Prostate gland (tissue), 2 donors: ENCODE results near the gene PADI1.
"Not testable (repeated sequence)": the region's sequence is repeated elsewhere in the genome, so short reads cannot be mapped to it uniquely, and the experiment has no call there.

ENCODE experiments used
- POLR2A ChIP-seq: fragments of 450-650 bp; IDR thresholded peaks from one replicate; pipeline ENCODE4 v1.6.1; 2016; ENCODE audit warnings: antibody characterized with exemption, mild to moderate bottlenecking
- POLR2AphosphoS5 ChIP-seq: sonication (generic); formaldehyde crosslinking; IDR thresholded peaks from one replicate; pipeline ENCODE4 v1.6.1; 2017; ENCODE audit warnings: antibody characterized with exemption
- TF ChIP-seq, protein P1 (sequence below), 4 experiments: fragments of 200-600 bp in 2 of 4; fragments of 450-650 bp in 2 of 4; sonication (generic) in 2 of 4; IDR thresholded peaks; 1 replicate in 3 of 4; 2 replicates in 1 of 4; pipeline ENCODE4 v1.5.1; 2016 to 2019; ENCODE audit warnings: antibody characterized with exemption in 4 of 4, mild to moderate bottlenecking in 2 of 4, moderate library complexity in 2 of 4

DNA sequence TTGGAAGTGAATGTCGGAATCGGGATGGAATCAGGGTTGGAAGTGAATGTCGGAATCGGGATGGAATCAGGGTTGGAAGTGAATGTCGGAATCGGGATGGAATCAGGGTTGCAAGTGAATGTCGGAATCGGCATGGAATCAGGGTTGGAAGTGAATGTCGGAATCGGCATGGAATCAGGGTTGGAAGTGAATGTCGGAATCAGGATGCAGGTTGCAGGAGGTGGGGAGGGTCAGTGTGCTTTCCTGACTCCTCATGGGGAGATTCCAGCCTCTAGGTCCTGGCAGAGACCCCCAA lies 36.8 kb downstream of the PADI1 start:
- TF ChIP-seq, protein P1, sequence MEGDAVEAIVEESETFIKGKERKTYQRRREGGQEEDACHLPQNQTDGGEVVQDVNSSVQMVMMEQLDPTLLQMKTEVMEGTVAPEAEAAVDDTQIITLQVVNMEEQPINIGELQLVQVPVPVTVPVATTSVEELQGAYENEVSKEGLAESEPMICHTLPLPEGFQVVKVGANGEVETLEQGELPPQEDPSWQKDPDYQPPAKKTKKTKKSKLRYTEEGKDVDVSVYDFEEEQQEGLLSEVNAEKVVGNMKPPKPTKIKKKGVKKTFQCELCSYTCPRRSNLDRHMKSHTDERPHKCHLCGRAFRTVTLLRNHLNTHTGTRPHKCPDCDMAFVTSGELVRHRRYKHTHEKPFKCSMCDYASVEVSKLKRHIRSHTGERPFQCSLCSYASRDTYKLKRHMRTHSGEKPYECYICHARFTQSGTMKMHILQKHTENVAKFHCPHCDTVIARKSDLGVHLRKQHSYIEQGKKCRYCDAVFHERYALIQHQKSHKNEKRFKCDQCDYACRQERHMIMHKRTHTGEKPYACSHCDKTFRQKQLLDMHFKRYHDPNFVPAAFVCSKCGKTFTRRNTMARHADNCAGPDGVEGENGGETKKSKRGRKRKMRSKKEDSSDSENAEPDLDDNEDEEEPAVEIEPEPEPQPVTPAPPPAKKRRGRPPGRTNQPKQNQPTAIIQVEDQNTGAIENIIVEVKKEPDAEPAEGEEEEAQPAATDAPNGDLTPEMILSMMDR (IDR thresholded peaks at IDR 0.05): not testable (repeated sequence)
- not testable (repeated sequence) for TF ChIP-seq POLR2A, POLR2AphosphoS5
